HepG2 (cell line): ENCODE data around the gene GSTM4. TPM values are rescaled to one million over a fixed set of nuclear protein-coding genes. Genes with fewer than 3 reads are reported as not detected.

Experiments
- AGO1 ChIP-seq: fragments of 200-400 bp; formaldehyde crosslinking; IDR thresholded peaks from 2 replicates; pipeline ENCODE4 v1.6.1; 2017; ENCODE audit warnings: mild to moderate bottlenecking, low read depth, low read length, moderate library complexity; ENCODE audit not compliant: poor library complexity, severe bottlenecking
- EEA1 ChIP-seq: sonication (generic); formaldehyde crosslinking; IDR thresholded peaks from 2 replicates; pipeline ENCODE4 v1.5.1; 2020; ENCODE audit warnings: mild to moderate bottlenecking, missing genetic modification reagents, borderline replicate concordance
- FOSL2 ChIP-seq: sonication (generic); formaldehyde crosslinking; IDR thresholded peaks from 2 replicates; pipeline ENCODE4 v1.4.0; 2020; ENCODE audit warnings: missing genetic modification reagents
- HMG20B ChIP-seq: conservative IDR thresholded peaks from 2 replicates; pipeline ENCODE4 v1.6.1; 2016; ENCODE audit warnings: missing genetic modification reagents, missing compliant biosample characterization
- KLF15 ChIP-seq: sonication (generic); formaldehyde crosslinking; IDR thresholded peaks from 2 replicates; pipeline ENCODE4 v1.8.1; 2023; ENCODE audit warnings: borderline replicate concordance, mild to moderate bottlenecking, inconsistent platforms, missing genetic modification reagents, mixed read lengths
- LCORL ChIP-seq, 2 experiments: fragments of 450-650 bp in 1 of 2; sonication (generic) in 1 of 2; formaldehyde crosslinking in 1 of 2; IDR thresholded peaks; 2 replicates each; pipeline versions ENCODE4 v1.5.0 to v1.6.1; 2017 to 2020; ENCODE audit warnings: antibody characterized with exemption in 1 of 2, missing genetic modification reagents in 1 of 2
- NCOA5 ChIP-seq: sonication (generic); formaldehyde crosslinking; IDR thresholded peaks from 2 replicates; pipeline ENCODE4 v1.4.0; 2020; ENCODE audit warnings: missing genetic modification reagents
- NR2C2 ChIP-seq: sonication (generic); formaldehyde crosslinking; IDR thresholded peaks from 2 replicates; pipeline ENCODE4 v1.4.0; 2020; ENCODE audit warnings: missing genetic modification reagents, mild to moderate bottlenecking, moderate library complexity, borderline replicate concordance
- PAF1 ChIP-seq: IDR thresholded peaks from 2 replicates; pipeline ENCODE4 v1.6.1; 2016; ENCODE audit warnings: missing genetic modification reagents, missing compliant biosample characterization
- PAX8 ChIP-seq: sonication (generic); formaldehyde crosslinking; IDR thresholded peaks from 2 replicates; pipeline ENCODE4 v1.8.0; 2022; ENCODE audit warnings: mild to moderate bottlenecking, missing genetic modification reagents, borderline replicate concordance
- RFX1 ChIP-seq: fragments of 450-650 bp; IDR thresholded peaks from 2 replicates; pipeline ENCODE4 v1.6.1; 2017
- SNAI1 ChIP-seq: sonication (generic); formaldehyde crosslinking; IDR thresholded peaks from 2 replicates; pipeline ENCODE4 v1.5.0; 2020; ENCODE audit warnings: mild to moderate bottlenecking, missing genetic modification reagents, borderline replicate concordance
- STAG1 ChIP-seq: sonication (generic); formaldehyde crosslinking; IDR thresholded peaks from 2 replicates; pipeline ENCODE4 v1.4.0; 2020; ENCODE audit warnings: missing genetic modification reagents
- TBL1XR1 ChIP-seq: fragments of 150-350 bp; IDR thresholded peaks from 2 replicates; pipeline ENCODE4 v1.6.1; 2014; ENCODE audit warnings: borderline replicate concordance, low read length; ENCODE audit not compliant: partially characterized antibody
- ZBTB3 ChIP-seq: sonication (generic); formaldehyde crosslinking; IDR thresholded peaks from 2 replicates; pipeline ENCODE4 v1.4.0; 2020; ENCODE audit warnings: low read depth, mild to moderate bottlenecking, moderate library complexity, missing genetic modification reagents, borderline replicate concordance
- ZBTB8A ChIP-seq: sonication (generic); formaldehyde crosslinking; IDR thresholded peaks from 2 replicates; pipeline ENCODE4 v1.4.0; 2020; ENCODE audit warnings: mild to moderate bottlenecking, low read depth, missing genetic modification reagents, borderline replicate concordance
- ZFP90 ChIP-seq: sonication (generic); formaldehyde crosslinking; IDR thresholded peaks from 2 replicates; pipeline ENCODE4 v1.8.0; 2022; ENCODE audit warnings: missing genetic modification reagents, mild to moderate bottlenecking, inconsistent platforms, borderline replicate concordance
- ZMAT3 ChIP-seq: sonication (generic); formaldehyde crosslinking; conservative IDR thresholded peaks from 2 replicates; pipeline ENCODE4 v1.7.0; 2021; ENCODE audit warnings: missing genetic modification reagents
- ZNF33A ChIP-seq: sonication (generic); formaldehyde crosslinking; IDR thresholded peaks from 2 replicates; pipeline ENCODE4 v1.5.1; 2020; ENCODE audit warnings: missing genetic modification reagents, mild to moderate bottlenecking, moderate library complexity, borderline replicate concordance
- ZNF766 ChIP-seq: sonication (generic); formaldehyde crosslinking; IDR thresholded peaks from 2 replicates; pipeline ENCODE4 v1.5.0; 2020; ENCODE audit warnings: missing genetic modification reagents, borderline replicate concordance
- ZNF775 ChIP-seq: sonication (generic); formaldehyde crosslinking; IDR thresholded peaks from 2 replicates; pipeline ENCODE4 v1.4.0; 2020; ENCODE audit warnings: missing genetic modification reagents, mild to moderate bottlenecking, moderate library complexity, borderline replicate concordance
- ZNF782 ChIP-seq: sonication (generic); formaldehyde crosslinking; IDR thresholded peaks from 2 replicates; pipeline ENCODE4 v1.4.0; 2020; ENCODE audit warnings: missing genetic modification reagents, mild to moderate bottlenecking, borderline replicate concordance
- ZNF839 ChIP-seq: sonication (generic); formaldehyde crosslinking; IDR thresholded peaks from 2 replicates; pipeline ENCODE4 v1.4.0; 2020; ENCODE audit warnings: missing genetic modification reagents, mild to moderate bottlenecking, borderline replicate concordance
- ZNF850 ChIP-seq: sonication (generic); formaldehyde crosslinking; conservative IDR thresholded peaks from 2 replicates; pipeline ENCODE4 v1.9.0; 2021; ENCODE audit warnings: mild to moderate bottlenecking, missing genetic modification reagents
- polyA plus RNA-seq, 8 experiments: library from polyadenylated mRNA; depleted of rRNA in 3 of 8; stranded (reverse) in 7 of 8; unstranded in 1 of 8; fragments of >200 nt; fragmentation: Illumina TruSeq in 4 of 8; extraction: Trizol in 4 of 8; gene quantifications; 2 replicates each; pipeline versions ENCODE4 v1.2.1 to v1.2.3, GENCODE V29; 2011 to 2016; ENCODE audit warnings: low read depth in 4 of 8, missing spikeins in 1 of 8, mixed read lengths in 1 of 8; ENCODE audit not compliant: insufficient read depth in 1 of 8
- total RNA-seq, 5 experiments: library from RNA; depleted of rRNA; stranded (reverse); fragments of >200 nt; fragmentation: Illumina TruSeq; extraction: Trizol; gene quantifications; 2 replicates each; pipeline ENCODE4 v1.2.3, GENCODE V29; 2016; ENCODE audit warnings: low read depth in 1 of 5
- TF ChIP-seq, protein P1 (sequence below): IDR thresholded peaks from 2 replicates; pipeline ENCODE4 v1.6.1; 2016; ENCODE audit warnings: mild to moderate bottlenecking
- TF ChIP-seq, protein P2 (sequence below): IDR thresholded peaks from 2 replicates; pipeline ENCODE4 v1.6.1; 2012; ENCODE audit warnings: low read depth, low read length, improper control_type of control experiment

The GSTM4 gene
- total and polyA plus RNA-seq, 2 of the 13 experiments (the other 11 are each of a cell fraction or from before 2014, with no cell fraction given) = 25.3 to 40.8 TPM

DNA sequence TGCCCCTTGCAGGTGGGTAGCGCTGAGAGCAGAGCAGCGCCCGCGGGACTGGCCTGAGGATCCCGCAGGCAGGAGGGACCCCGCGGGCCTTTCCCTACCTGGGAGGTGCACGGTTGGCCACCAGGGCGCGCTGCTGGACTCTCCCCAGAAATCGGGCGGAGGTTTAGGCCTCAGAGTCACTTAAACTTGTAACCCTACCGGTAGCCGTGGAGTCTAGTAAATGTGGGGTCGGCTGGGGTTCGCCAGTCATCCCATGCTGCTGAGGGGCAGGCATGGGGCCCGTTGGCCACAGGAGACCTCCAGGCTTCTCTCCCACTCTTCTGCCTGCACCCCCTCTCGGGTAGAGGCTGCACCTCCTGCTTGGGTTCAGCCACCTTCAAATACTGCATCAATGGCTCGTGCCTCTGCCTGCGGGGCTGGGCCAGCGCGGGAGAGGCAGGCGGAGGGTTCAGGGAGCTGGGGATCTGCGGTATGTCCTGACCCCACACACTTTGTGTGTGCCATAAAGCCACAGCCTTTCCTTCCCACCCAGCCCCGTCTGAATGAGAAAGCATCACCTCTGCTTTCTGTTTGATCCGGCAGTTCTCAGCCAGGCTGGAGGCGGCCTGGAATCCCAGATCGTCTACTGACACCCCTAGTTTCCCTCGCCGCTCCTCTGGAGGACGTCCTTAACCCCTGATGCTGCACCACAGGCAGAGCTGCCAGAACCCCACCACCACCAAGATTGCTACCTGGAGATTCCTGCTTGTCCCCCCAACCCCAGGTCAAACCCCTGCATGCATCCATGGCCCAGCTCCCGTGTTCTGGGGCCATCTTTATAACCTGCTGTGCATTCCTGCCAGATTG is 12.3 kb upstream of the GSTM4 start (continued):
- TF ChIP-seq FOSL2 (CRISPR knock-in tag) = no peak
- TF ChIP-seq KLF15 (CRISPR knock-in tag) = no peak
- TF ChIP-seq STAG1 (CRISPR knock-in tag) = peak; percentile 88
- TF ChIP-seq ZNF839 (CRISPR knock-in tag) = no peak
- TF ChIP-seq SNAI1 (CRISPR knock-in tag) = no peak
- no peak for TF ChIP-seq AGO1
- TF ChIP-seq TBL1XR1 = no peak
- TF ChIP-seq ZMAT3 (CRISPR knock-in tag) = no peak
- TF ChIP-seq NCOA5 (CRISPR knock-in tag) = no peak
- no peak for TF ChIP-seq ZNF775
- TF ChIP-seq ZBTB3 (CRISPR knock-in tag) = no peak
- TF ChIP-seq PAX8 (CRISPR knock-in tag) = no peak
- TF ChIP-seq RFX1 = no peak
- TF ChIP-seq, protein P1, sequence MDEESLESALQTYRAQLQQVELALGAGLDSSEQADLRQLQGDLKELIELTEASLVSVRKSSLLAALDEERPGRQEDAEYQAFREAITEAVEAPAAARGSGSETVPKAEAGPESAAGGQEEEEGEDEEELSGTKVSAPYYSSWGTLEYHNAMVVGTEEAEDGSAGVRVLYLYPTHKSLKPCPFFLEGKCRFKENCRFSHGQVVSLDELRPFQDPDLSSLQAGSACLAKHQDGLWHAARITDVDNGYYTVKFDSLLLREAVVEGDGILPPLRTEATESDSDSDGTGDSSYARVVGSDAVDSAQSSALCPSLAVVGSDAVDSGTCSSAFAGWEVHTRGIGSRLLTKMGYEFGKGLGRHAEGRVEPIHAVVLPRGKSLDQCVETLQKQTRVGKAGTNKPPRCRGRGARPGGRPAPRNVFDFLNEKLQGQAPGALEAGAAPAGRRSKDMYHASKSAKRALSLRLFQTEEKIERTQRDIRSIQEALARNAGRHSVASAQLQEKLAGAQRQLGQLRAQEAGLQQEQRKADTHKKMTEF (CRISPR knock-in tag) = no peak
- no peak for TF ChIP-seq NR2C2 (CRISPR knock-in tag)
- TF ChIP-seq PAF1 = no peak
- peak; percentile 34; the same call in 1 of the 2 replicates for TF ChIP-seq EEA1 (CRISPR knock-in tag)
- no peak for TF ChIP-seq ZBTB8A
- TF ChIP-seq ZNF33A = no peak
- TF ChIP-seq ZNF782 (CRISPR knock-in tag) = no peak
- no peak for TF ChIP-seq ZNF850 (CRISPR knock-in tag)
- TF ChIP-seq ZNF766 (CRISPR knock-in tag) = no peak
- TF ChIP-seq HMG20B = no peak
- TF ChIP-seq LCORL (IDR thresholded peaks at IDR 0.05) = no peak
- peak; percentile 78 for TF ChIP-seq LCORL (CRISPR knock-in tag; IDR thresholded peaks at IDR 0.05)
- TF ChIP-seq, protein P2, sequence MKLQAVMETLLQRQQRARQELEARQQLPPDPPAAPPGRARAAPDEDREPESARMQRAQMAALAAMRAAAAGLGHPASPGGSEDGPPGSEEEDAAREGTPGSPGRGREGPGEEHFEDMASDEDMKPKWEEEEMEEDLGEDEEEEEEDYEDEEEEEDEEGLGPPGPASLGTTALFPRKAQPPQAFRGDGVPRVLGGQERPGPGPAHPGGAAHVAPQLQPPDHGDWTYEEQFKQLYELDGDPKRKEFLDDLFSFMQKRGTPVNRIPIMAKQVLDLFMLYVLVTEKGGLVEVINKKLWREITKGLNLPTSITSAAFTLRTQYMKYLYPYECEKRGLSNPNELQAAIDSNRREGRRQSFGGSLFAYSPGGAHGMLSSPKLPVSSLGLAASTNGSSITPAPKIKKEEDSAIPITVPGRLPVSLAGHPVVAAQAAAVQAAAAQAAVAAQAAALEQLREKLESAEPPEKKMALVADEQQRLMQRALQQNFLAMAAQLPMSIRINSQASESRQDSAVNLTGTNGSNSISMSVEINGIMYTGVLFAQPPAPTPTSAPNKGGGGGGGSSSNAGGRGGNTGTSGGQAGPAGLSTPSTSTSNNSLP = no peak
- peak; percentile 66; the same call in 1 of the 2 replicates for TF ChIP-seq ZFP90 (CRISPR knock-in tag)
